OCI-M1 (cell line): ENCODE results near the gene ALAS1.
A peak's percentile ranks its signal among the peaks of the same experiment; 100 is the strongest.

ENCODE experiments used
- DNase-seq: peaks from one replicate; lab custom pipeline; 2025; lab: John Stamatoyannopoulos, UW

Gene ALAS1

GRCh38 chr3:52249683-52250082 lies 51.7 kb downstream of the ALAS1 start:
- no peak for DNase-seq

- no peak for DNase-seq
These were observed 52.2 kb downstream of the ALAS1 start for GRCh38 chr3:52250122-52250521.

- DNase-seq = peak; percentile 92
These were observed 55.6 kb downstream of the ALAS1 start for GRCh38 chr3:52253314-52254304.

DNA sequence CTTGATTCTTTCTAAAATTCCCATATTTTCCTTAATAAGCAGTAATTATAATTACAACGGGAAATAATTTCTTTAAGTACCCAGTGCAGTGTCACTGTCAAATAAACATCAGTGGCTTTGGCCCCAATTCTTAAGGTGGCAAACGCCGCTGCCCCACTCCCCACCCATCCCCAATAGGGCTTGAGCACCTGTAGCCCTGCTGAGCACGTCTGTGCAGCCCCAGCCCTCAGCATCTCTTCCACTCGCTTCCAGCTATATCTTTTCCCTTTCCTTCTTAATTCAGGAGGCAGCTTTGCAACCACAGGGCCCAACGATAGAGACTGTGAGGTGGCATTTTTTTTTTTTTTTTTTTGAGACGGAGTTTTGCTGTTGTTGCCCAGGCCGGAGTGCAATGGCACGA lies 56.6 kb downstream of the ALAS1 start:
- DNase-seq = no peak

- DNase-seq = no peak
These were observed 58.2 kb downstream of the ALAS1 start for GRCh38 chr3:52256159-52256558.

DNA sequence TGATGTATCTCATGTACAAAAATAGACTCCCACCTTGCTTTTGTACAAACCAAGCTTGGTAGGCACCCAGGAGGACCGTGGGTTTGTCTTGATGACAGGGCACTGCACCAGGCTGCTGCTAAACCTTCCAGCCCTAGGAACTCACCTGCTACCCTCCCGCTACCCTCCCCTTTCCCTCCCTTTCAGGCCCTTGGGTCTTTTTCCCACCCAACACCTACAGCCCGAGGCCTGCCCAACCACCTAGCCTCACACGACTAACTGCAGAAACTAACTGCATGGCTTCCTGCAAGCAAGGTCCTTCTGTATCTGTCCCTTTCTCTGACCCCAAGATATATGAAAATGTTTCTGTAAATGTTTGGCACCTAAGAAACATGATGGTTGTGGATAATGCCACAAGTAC lies 58.7 kb downstream of the ALAS1 start:
- no peak for DNase-seq

GRCh38 chr3:52257911-52258310 lies 60.0 kb downstream of the ALAS1 start:
- DNase-seq = peak; percentile 38

- DNase-seq = no peak
These were observed 61.1 kb downstream of the ALAS1 start for GRCh38 chr3:52259035-52259434.

GRCh38 chr3:52259448-52259847 lies 61.5 kb downstream of the ALAS1 start:
- no peak for DNase-seq

GRCh38 chr3:52262447-52262846 lies 64.5 kb downstream of the ALAS1 start:
- no peak for DNase-seq
